ENCODE data around the gene MISFA. TPM values are rescaled to one million over a fixed set of nuclear protein-coding genes. Genes with fewer than 3 reads are reported as not detected.
A peak's percentile ranks its signal among the peaks of the same experiment; 100 is the strongest.

Gene MISFA
- total and polyA plus RNA-seq, 9 of the 15 experiments (the other 6 are each of a cell fraction or from before 2014, with no cell fraction given): 1.6 to 6.3 (median 3.4) TPM

- Histone ChIP-seq H3K36me3 (ENCODE audit: control insufficient read depth, insufficient read depth, low read length) (peaks cover 14% of the 10 kb centered on the region; the same call in 1 of the 3 replicates), H4K20me1 (replicated peaks; ENCODE audit: control insufficient read depth, insufficient read depth, low read length) (no peaks in the 10 kb centered on the region), H3K9ac (ENCODE audit: insufficient read depth in 1 of 2, low read depth in 2 of 2, low read length in 2 of 2) (no peak overlapping the region), H3K27me3 (ENCODE audit: control insufficient read depth in 2 of 2, insufficient read depth in 2 of 2, low read length in 2 of 2) (no peaks in the 10 kb centered on the region), H3K27ac (ENCODE audit: extremely low read depth, low read depth, low read length) (peak overlapping the region; percentile 37; the same call in 2 of the 3 replicates), H3K9me1 (ENCODE audit: control insufficient read depth, insufficient read depth, low read length) (no peaks in the 10 kb centered on the region), H3K4me1 (replicated peaks in 1 of 2; ENCODE audit: control insufficient read depth in 2 of 2, insufficient read depth in 2 of 2, low read length in 2 of 2) (peaks cover 0 to 6% of the 10 kb centered on the region in 2 experiments; a peak in 4 of 5 replicates), H3K4me2 (ENCODE audit: insufficient read depth, low read length) (peak overlapping the region; percentile 33; the same call in 1 of the 2 replicates), H3K79me2 (ENCODE audit: control insufficient read depth, insufficient read depth, low read length) (no peaks in the 10 kb centered on the region), H3K4me3 (no peak overlapping the region), H3K9me3 (replicated peaks; ENCODE audit: control insufficient read depth, insufficient read depth, low read depth, low read length) (no peaks in the 10 kb centered on the region), H2AFZ (ENCODE audit: low read depth, low read length) (no peak overlapping the region)
- intact Hi-C loops (cut with micrococcal nuclease): no loop called here
- in situ Hi-C loops (cut with MboI): no loop called here
- FAIRE-seq (no peak), DNase-seq (ENCODE audit: extremely low read depth in 1 of 4, low spot score in 3 of 4) (peak in 2 of 4 experiments; percentile 20 to 34), ATAC-seq (peak; percentile 65)
- 42% methylated on average over 14 of the region's 14 CpGs for WGBS (ENCODE audit: insufficient coverage, low coverage, missing lambda C conversion rate)
- ChIA-PET CTCF (ENCODE audit: low intra/inter-chr PET ratio) (interaction anchor here (0.5 kb wide), 1 partner anchor 638 kb away, joined by 3 read pairs; no protein-coding TSS in a partner anchor), POLR2A (interaction anchor here (0.6 to 2.0 kb wide), 3 partner anchors 8 to 11 kb away, joined by 3 to 9 read pairs (median 3); no protein-coding TSS in a partner anchor)
- BruUV-seq (replicated peaks): no TSS peak
- peak; percentile 77 to 83 for TF ChIP-seq KDM1A (IDR thresholded peaks at IDR 0.05)
- TF ChIP-seq ZNF316 (IDR thresholded peaks at IDR 0.05): peak; percentile 90
- TF ChIP-seq NFE2L1 (tag; IDR thresholded peaks at IDR 0.05; ENCODE audit: borderline replicate concordance, low read depth): peak; percentile 82
- peak; percentile 31; the same call in 1 of the 2 replicates for TF ChIP-seq CTBP1 (IDR thresholded peaks at IDR 0.05; ENCODE audit: borderline replicate concordance)
- no peak for TF ChIP-seq FOXP4 (CRISPR knock-in tag; IDR thresholded peaks at IDR 0.05; ENCODE audit: borderline replicate concordance)
- peak; percentile 81 for TF ChIP-seq MAFF (IDR thresholded peaks at IDR 0.05; ENCODE audit: low read length)
- TF ChIP-seq NFE2 (IDR thresholded peaks at IDR 0.05; ENCODE audit: low read depth): peak; percentile 91
- TF ChIP-seq THRA (IDR thresholded peaks at IDR 0.05): no peak
- no peak for TF ChIP-seq NCOR1 (IDR thresholded peaks at IDR 0.05)
- peak; percentile 52 for TF ChIP-seq HDAC2 (IDR thresholded peaks at IDR 0.05)
- TF ChIP-seq ELK1 (CRISPR knock-in tag; IDR thresholded peaks at IDR 0.05): no peak
- TF ChIP-seq HMBOX1 (IDR thresholded peaks at IDR 0.05): peak; percentile 82
- no peak for TF ChIP-seq PBX2 (CRISPR knock-in tag; IDR thresholded peaks at IDR 0.05; ENCODE audit: low read depth)
- peak; percentile 63; the same call in 1 of the 2 replicates for TF ChIP-seq PBX2 (tag; conservative IDR thresholded peaks at IDR 0.05; ENCODE audit: low read depth)
These were observed 20.5 kb upstream of the MISFA start for GRCh38 chr11:18578975-18579598.
